Gastrocnemius medialis (tissue), 4 donors: ENCODE measurements around the gene CCDC110. TPM values are rescaled to one million over a fixed set of nuclear protein-coding genes. Genes with fewer than 3 reads are reported as not detected.

ENCODE experiments used
- ATAC-seq, 2 donors: fragments of 150-250 bp; one replicate each; pipeline ENCODE4 v1.9.1; 2016
- DNase-seq, 2 donors: peaks; one replicate each; pipeline ENCODE4 v3.0.0-alpha.2; 2019
- H3K27ac ChIP-seq, 4 donors: fragments of 200-600 bp; sonication (generic); 1 replicate in 1 of 4; 2 replicates in 3 of 4; pipeline ENCODE4 v1.5.1; 2016 to 2018; ENCODE audit warnings: mild to moderate bottlenecking in 2 of 4, moderate library complexity in 1 of 4
- H3K27me3 ChIP-seq, 3 donors: fragments of 200-600 bp; sonication (generic) in 2 of 3; 1 replicate in 1 of 3; 2 replicates in 2 of 3; pipeline versions ENCODE4 v1.5.1 to v1.6.0; 2016 to 2019; ENCODE audit warnings: mild to moderate bottlenecking in 1 of 3, moderate library complexity in 1 of 3
- H3K36me3 ChIP-seq, 2 donors: fragments of 200-600 bp; sonication (generic) in 1 of 2; one replicate each; pipeline ENCODE4 v1.5.1; 2017 to 2018
- H3K4me1 ChIP-seq, 2 donors: fragments of 200-600 bp; sonication (generic) in 1 of 2; one replicate each; pipeline ENCODE4 v1.5.1; 2016 to 2017; ENCODE audit warnings: mild to moderate bottlenecking in 2 of 2
- H3K4me3 ChIP-seq, 4 donors: fragments of 200-600 bp; sonication (generic) in 3 of 4; 1 replicate in 1 of 4; 2 replicates in 3 of 4; pipeline ENCODE4 v1.5.1; 2016 to 2019; ENCODE audit warnings: mild to moderate bottlenecking in 2 of 4
- H3K9me3 ChIP-seq, 3 donors: fragments of 200-600 bp; sonication (generic) in 2 of 3; 1 replicate in 1 of 3; 2 replicates in 2 of 3; pipeline ENCODE4 v1.5.1; 2016 to 2019
- POLR2A ChIP-seq, 2 donors: fragments of 450-650 bp; IDR thresholded peaks; one replicate each; pipeline ENCODE4 v1.6.1; 2017; ENCODE audit warnings: antibody characterized with exemption in 2 of 2, mild to moderate bottlenecking in 2 of 2, moderate library complexity in 2 of 2
- in situ Hi-C, 4 donors: fragments of 200-750 bp; cut with MboI; loops; one replicate each; pipeline versions ENCODE4 v1.15.0 to v1.8.0; 2017; ENCODE audit warnings: low sequenced_read_pairs in 4 of 4
- intact Hi-C: fragments of 100-400 bp; cut with DNase I; formaldehyde crosslinking; loops from one replicate; pipeline ENCODE4 v1.15.1; 2023; ENCODE audit warnings: low total_unique reads
- total RNA-seq, 4 donors: library from RNA; depleted of rRNA; stranded (reverse); fragments of >200 nt; gene quantifications; one replicate each; pipeline versions ENCODE4 v1.1.0 to v1.2.3, GENCODE V29; 2016
- TF ChIP-seq, protein P1 (sequence below), 5 experiments: fragments of 450-650 bp in 3 of 5; fragments of 200-600 bp in 2 of 5; sonication (generic) in 2 of 5; IDR thresholded peaks in 4 of 5; conservative IDR thresholded peaks in 1 of 5; 1 replicate in 4 of 5; 2 replicates in 1 of 5; pipeline ENCODE4 v1.5.1; 2016 to 2019; ENCODE audit warnings: antibody characterized with exemption in 5 of 5, mild to moderate bottlenecking in 3 of 5, moderate library complexity in 3 of 5

CCDC110 gene
- total RNA-seq, 4 donors from 2014 or later: 0.97 to 4.1 (median 1.8) TPM

DNA sequence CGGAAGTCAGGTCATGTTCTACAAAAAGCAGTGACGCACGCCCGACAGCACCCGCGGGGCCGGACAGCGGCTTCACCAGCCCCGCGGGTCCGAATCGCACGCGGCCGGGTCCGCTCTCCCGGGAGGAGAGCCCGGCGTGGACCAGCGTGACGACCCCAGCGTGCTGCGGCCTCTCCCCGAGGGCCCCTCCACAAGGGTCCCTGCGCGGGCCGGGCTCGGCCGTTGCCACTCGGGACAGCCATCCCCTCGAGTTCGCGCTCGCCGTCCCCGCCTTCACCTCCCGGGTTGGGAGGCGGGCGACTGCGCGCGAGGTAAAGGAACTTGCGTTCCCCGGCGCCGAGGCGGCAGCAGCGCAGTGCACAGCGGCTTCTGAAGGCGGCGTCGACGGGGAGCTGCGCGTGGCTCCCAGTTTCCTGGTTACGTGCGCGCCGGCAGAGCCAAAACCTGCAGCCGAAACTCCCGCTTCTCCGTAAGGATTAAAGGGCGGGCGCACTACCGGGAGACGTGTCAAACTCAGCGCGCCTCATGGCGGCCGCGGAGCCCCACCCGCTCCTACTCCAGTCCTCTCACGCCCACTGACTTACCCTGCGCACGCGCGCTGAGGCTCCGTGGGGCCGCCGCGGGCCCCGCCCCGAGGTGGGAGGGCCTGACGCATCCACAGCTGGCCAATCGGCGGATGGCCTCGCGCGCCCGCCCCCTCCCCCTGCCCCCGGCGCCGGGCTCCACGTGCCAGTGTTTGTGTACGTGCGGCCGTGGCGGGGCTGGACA lies 75.4 kb downstream of the CCDC110 start:
- in situ Hi-C loops (loop anchor here in 3 of 4 donors (10.0 to 25.0 kb wide), 2 partner anchors 184 to 191 kb away; partner anchors contain the start of genes CFAP97 (in 3 of the 3) and SNX25 (in 3 of the 3)), intact Hi-C loops (loop anchor here (1.0 to 10.0 kb wide), 8 partner anchors 29 to 1891 kb away; partner anchors contain the start of genes ACSL1, ING2, SLC25A4 and SNX25)
- Histone ChIP-seq H3K27me3 (no peaks in the 10 kb centered on the region), H3K36me3 (peaks cover 0 to 19% of the 10 kb centered on the region in 2 donors), H3K27ac (peak overlapping the region; percentile 98 to 100 (median 100)), H3K4me1 (peaks cover 22 to 28% of the 10 kb centered on the region in 2 donors), H3K4me3 (peak overlapping the region; percentile 83 to 95 (median 90)), H3K9me3 (no peaks in the 10 kb centered on the region)
- peak; percentile 87 to 92 for ATAC-seq
- DNase-seq: peak; percentile 95 to 98
- peak; percentile 88 to 94 for TF ChIP-seq POLR2A (IDR thresholded peaks at IDR 0.05)
- TF ChIP-seq, protein P1, sequence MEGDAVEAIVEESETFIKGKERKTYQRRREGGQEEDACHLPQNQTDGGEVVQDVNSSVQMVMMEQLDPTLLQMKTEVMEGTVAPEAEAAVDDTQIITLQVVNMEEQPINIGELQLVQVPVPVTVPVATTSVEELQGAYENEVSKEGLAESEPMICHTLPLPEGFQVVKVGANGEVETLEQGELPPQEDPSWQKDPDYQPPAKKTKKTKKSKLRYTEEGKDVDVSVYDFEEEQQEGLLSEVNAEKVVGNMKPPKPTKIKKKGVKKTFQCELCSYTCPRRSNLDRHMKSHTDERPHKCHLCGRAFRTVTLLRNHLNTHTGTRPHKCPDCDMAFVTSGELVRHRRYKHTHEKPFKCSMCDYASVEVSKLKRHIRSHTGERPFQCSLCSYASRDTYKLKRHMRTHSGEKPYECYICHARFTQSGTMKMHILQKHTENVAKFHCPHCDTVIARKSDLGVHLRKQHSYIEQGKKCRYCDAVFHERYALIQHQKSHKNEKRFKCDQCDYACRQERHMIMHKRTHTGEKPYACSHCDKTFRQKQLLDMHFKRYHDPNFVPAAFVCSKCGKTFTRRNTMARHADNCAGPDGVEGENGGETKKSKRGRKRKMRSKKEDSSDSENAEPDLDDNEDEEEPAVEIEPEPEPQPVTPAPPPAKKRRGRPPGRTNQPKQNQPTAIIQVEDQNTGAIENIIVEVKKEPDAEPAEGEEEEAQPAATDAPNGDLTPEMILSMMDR (IDR thresholded peaks at IDR 0.05 in 4 of 5, conservative IDR thresholded peaks at IDR 0.05 in 1 of 5): peak in 1 of 5 experiments; percentile 17

DNA sequence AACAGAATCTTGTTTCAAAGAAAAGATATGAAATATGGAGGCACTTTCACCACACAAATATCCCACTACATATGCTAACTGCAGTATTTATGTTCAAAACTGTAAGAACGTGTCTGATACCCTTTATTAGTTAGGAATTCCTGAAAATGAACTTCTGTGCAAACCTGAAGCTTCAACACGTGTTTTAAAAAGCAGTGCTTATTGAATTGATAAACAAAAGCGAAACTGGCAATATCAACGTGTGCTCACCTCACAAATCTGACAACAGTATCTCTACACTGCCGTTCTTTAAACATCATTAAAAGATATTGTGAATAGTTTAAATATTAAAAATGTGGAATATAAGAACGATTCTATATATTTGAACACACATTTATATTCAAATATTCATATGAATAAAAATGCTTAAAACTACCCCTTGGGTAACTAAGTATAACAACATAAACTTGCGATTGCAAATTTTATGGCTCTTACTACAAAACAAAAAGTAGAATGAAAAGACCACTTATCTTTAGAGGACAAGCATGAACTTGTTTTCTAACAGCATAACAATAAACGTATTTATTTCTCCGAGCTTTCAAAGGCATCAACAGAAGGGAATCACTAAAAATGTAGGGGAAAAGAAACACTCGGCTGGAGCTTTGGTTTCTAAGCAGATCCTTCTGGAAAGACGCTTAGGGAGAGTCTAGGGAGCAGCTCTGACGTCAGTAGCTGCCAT lies 76.1 kb downstream of the CCDC110 start, which contains the start of gene LRP2BP:
Gene LRP2BP (minus strand): TSS at position 687 of the 718 bp plus-strand sequence. CDS start 17,738 bp downstream, outside the sequence.
- Histone ChIP-seq H3K4me1 (peaks cover 22 to 28% of the 10 kb centered on the region in 2 donors), H3K4me3 (peak within 1 kb of the TSS; percentile 83 to 95 (median 90)), H3K9me3 (no peaks in the 10 kb centered on the region), H3K27me3 (no peaks in the 10 kb centered on the region), H3K36me3 (peaks cover 0 to 12% of the 10 kb centered on the region in 2 donors), H3K27ac (peak within 1 kb of the TSS; percentile 98 to 100 (median 100))
- in situ Hi-C loops (loop anchor here in 3 of 4 donors (10.0 to 25.0 kb wide), 2 partner anchors 183 to 191 kb away; partner anchors contain the start of genes CFAP97 (in 3 of the 3) and SNX25 (in 3 of the 3)), intact Hi-C loops (loop anchor here (10.0 kb wide), 5 partner anchors 199 to 1891 kb away; partner anchors contain the start of genes ACSL1 and ING2)
- ATAC-seq (no peak), DNase-seq (no peak)
- TF ChIP-seq, protein P1 (IDR thresholded peaks at IDR 0.05 in 4 of 5, conservative IDR thresholded peaks at IDR 0.05 in 1 of 5): no peak
- TF ChIP-seq POLR2A (IDR thresholded peaks at IDR 0.05): no peak

Other genes starting within 250 kb of the CCDC110 start
- gene LRP2BP, start 75.8 kb downstream of the CCDC110 start, total RNA-seq: 1 to 10 TPM in 1 of 4 donors, under 1 TPM in 3; 0.20 to 2.0 (median 0.51) TPM
- 10 to 100 TPM in 1 of 4 donors, 1 to 10 TPM in 3; 5.9 to 15.4 (median 9.3) TPM for gene ANKRD37, start 74.9 kb downstream of the CCDC110 start, total RNA-seq
- 10 to 100 TPM; 36.3 to 56.5 (median 40.1) TPM for gene UFSP2, start 45.8 kb downstream of the CCDC110 start, total RNA-seq
- gene PDLIM3, start 63.8 kb upstream of the CCDC110 start, total RNA-seq: 1,000 to 10,000 TPM; 1,062 to 7,224 (median 2,598) TPM